Fibroblast of the conjunctiva (primary cell): ENCODE data around the gene GSTT2.

Source experiments
- DNase-seq: peaks from one replicate; pipeline ENCODE4 v3.0.0-alpha.2; 2010; ENCODE audit warnings: low read depth

GSTT2 gene

DNA sequence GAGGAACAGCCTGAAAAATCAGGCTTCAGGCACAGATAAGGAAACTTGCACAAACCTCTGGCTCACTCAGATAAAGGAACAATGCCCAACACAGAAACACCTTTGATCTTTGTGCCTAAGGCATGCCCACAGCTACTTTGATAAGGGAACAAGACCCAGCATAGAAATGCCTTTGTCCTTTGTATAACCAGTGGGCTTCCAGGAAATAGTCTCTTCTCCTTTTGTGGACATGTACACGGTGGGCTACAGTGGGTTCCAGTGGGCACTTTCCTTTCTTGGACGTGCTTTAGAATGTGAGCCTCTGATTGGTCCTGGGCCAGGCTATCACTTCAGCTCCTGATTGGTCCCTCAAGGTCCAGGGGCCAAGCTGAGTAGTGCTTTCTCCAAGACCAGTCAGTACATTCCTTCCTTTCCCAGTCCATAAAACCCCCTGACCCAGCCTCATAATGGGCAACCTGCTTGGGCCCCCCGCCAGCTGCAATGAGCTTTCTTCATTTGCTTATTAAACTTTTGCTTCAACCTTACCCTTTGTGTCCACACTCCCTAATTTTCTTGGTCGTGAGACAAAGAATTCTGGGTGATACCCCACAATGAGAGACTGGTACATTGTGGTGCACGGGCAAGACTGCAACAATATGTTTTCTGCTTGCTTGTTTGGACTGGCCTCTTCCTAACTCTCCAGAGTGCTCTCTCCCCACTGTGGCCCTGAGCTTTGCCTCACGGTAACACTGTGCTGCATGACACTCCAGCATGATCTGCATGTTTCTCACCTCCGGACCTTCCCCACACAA, 29.5 kb downstream of the GSTT2 start:
- no peak for DNase-seq

GRCh38 chr22:24010018-24010391, 30.1 kb downstream of the GSTT2 start:
- no peak for DNase-seq

DNA sequence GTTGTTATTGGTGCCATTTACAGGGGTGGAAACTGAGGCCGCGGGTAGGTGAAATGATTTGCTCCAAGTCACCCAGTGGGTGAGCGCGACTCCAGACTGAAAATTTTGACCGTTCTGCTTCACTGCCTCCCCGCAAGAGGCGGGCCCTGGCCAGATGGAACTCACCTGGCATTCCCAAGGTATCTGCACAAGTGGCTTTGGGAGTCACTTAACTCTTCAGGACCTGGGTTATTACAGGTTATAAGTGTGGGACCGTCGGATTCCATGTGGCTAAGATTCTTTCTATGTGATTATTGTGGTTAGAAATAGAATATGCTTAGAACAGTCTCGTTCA, 31.8 kb downstream of the GSTT2 start:
- no peak for DNase-seq

DNA sequence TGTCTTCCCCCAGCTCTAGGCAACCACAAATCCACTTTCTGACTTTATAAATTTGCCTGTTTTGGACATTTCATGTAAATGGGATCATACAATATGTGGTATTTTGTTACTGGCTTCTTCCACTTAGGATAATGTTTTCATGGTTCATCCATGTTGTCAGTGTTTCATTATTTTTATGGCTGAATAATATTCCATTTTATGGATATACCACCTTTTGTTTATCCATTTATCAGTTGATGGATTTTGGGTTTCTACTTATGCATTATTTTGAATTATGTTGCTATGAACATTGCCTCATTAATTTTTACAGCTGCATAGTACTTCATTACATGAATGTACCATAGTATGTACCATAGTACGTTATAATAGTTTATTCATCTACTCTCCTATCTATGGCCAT, 36.2 kb downstream of the GSTT2 start:
- no peak for DNase-seq

- no peak for DNase-seq
These were observed 41.4 kb downstream of the GSTT2 start for GRCh38 chr22:24021304-24021703.

- no peak for DNase-seq
These were observed 43.4 kb downstream of the GSTT2 start for GRCh38 chr22:24023204-24023789.

GRCh38 chr22:24024354-24024753, 44.4 kb downstream of the GSTT2 start:
- no peak for DNase-seq

DNA sequence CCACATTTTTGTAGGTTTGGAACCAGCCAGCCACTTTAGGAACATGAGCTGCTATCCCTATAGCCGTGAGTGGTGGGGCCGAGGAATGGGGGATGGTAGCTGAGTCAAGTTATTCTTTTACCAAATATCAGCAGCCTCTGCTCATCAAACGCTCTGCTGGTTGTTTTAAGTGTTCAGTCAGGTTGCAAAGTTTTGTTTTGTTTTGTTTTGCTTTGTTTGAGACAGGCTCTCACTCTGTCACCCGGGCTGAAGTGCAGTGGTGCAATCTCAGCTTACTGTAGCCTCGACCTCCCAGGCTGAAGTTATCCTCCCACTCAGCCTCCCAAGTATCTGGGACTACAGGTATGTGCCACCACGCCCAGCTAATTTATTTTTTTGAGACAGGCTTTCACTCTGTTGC, 45.5 kb downstream of the GSTT2 start:
- DNase-seq = no peak

GRCh38 chr22:24026056-24026455, 46.1 kb downstream of the GSTT2 start:
- no peak for DNase-seq

GRCh38 chr22:24026733-24027132, 46.8 kb downstream of the GSTT2 start:
- no peak for DNase-seq

GRCh38 chr22:24027389-24027975, 47.5 kb downstream of the GSTT2 start:
- no peak for DNase-seq

- no peak for DNase-seq
These were observed 48.1 kb downstream of the GSTT2 start for GRCh38 chr22:24027991-24028390.

- DNase-seq = no peak
These were observed 48.6 kb downstream of the GSTT2 start for GRCh38 chr22:24028533-24028932.

DNA sequence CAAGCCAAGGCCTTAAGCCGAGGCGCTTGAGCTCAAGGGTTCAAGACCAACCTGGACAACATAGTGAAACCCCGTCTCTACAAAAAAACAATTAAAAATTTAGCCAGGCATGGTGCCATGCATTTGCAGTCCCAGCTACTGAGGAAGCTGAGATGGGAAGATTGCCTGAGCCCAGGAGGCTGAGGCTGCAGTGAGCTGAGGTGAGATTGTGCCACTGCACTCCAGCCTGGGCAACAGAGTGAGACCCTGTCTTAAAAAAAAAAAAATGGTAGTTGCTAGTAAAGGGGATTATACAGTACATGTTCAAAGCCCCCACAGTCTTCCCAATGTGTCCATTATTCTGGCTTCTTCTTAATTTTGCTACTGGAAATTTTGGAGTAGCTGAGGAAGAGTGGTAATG, 49.4 kb downstream of the GSTT2 start:
- no peak for DNase-seq

DNA sequence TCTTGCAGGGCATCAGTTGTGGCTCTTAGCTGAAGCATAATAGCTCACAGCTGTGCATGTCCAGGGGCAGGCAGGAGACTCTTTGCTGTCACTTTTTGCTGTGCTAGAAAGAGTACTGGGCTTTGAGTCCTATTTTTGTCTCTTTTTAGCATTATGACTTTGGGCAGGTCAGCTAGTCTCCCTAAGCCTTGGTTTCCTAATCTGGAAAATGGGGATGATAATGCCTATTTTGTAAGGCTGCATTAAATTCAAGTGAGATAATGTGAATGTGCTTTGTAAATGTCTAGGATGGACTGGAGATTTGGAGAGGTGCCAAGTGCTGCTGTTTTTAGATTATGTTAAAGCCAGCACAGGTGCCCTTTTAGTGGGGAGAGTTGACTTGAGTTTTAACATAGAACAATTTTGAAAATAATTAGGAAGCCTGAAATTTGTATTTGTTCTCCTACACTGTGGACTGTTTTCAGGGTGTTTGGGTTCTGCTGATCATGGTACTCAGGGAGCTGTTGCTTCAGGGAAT, 50.3 kb downstream of the GSTT2 start:
- DNase-seq = no peak
